DND-41 (cell line): Measurements from ENCODE around the gene PNCK.
"Not testable (repeated sequence)": the region's sequence is repeated elsewhere in the genome, so short reads cannot be mapped to it uniquely, and the experiment has no call there.

Experiments
- ATAC-seq: fragments of 200-7000 bp; cut with Tn5 transposase; 3 replicates; pipeline ENCODE4 v1.9.1; 2021; ENCODE audit warnings: low read depth; ENCODE audit not compliant: insufficient read depth
- DNase-seq: peaks from one replicate; pipeline ENCODE4 v3.0.0-alpha.2; 2020
- H2AFZ ChIP-seq: 2 replicates; pipeline ENCODE4 v1.6.0; 2012; ENCODE audit warnings: low read depth, low read length
- H3K27ac ChIP-seq: 2 replicates; pipeline ENCODE4 v1.5.1; 2012; ENCODE audit warnings: low read length, inconsistent platforms
- H3K27me3 ChIP-seq: fragments of 200-600 bp; sonication (generic); 2 replicates; pipeline ENCODE4 v1.6.0; 2012; ENCODE audit warnings: low read length, mild to moderate bottlenecking, inconsistent platforms; ENCODE audit not compliant: insufficient read depth, poor library complexity
- H3K36me3 ChIP-seq: 2 replicates; pipeline ENCODE4 v1.5.1; 2012; ENCODE audit warnings: low read length, inconsistent platforms; ENCODE audit not compliant: insufficient read depth
- H3K4me1 ChIP-seq: 2 replicates; pipeline ENCODE4 v1.5.1; 2012; ENCODE audit warnings: mild to moderate bottlenecking, low read length; ENCODE audit not compliant: insufficient read depth
- H3K4me2 ChIP-seq: 2 replicates; pipeline ENCODE4 v1.6.0; 2012; ENCODE audit warnings: mild to moderate bottlenecking, moderate library complexity, low read length, inconsistent platforms; ENCODE audit not compliant: insufficient read depth
- H3K4me3 ChIP-seq, 2 experiments: fragments of 200-600 bp in 1 of 2; shearing (Covaris generic) in 1 of 2; 2 replicates each; pipeline ENCODE4 v1.5.1; 2012 to 2016; ENCODE audit warnings: inconsistent platforms in 2 of 2, low read length in 2 of 2, mild to moderate bottlenecking in 2 of 2, low read depth in 1 of 2, moderate library complexity in 1 of 2
- H3K79me2 ChIP-seq: 2 replicates; pipeline ENCODE4 v1.6.0; 2012; ENCODE audit warnings: low read length, inconsistent platforms; ENCODE audit not compliant: insufficient read depth
- H3K9ac ChIP-seq: 2 replicates; pipeline ENCODE4 v1.6.0; 2012; ENCODE audit warnings: low read depth, mild to moderate bottlenecking, inconsistent platforms, low read length, moderate library complexity
- H3K9me3 ChIP-seq: 2 replicates; pipeline ENCODE4 v1.5.1; 2012; ENCODE audit warnings: low read length, moderate library complexity, mild to moderate bottlenecking, inconsistent platforms; ENCODE audit not compliant: insufficient read depth, severe bottlenecking
- H4K20me1 ChIP-seq: 2 replicates; pipeline ENCODE4 v1.6.0; 2012; ENCODE audit warnings: low read length; ENCODE audit not compliant: insufficient read depth
- EZH2 ChIP-seq: IDR thresholded peaks from 3 replicates; pipeline ENCODE4 v1.6.1; 2012; ENCODE audit warnings: borderline replicate concordance, low read depth, mild to moderate bottlenecking, moderate library complexity, low read length, inconsistent platforms; ENCODE audit not compliant: severe bottlenecking
- TF ChIP-seq, protein P1 (sequence below): IDR thresholded peaks from 2 replicates; pipeline ENCODE4 v1.5.1; 2012; ENCODE audit warnings: borderline replicate concordance, low read length, moderate library complexity, mild to moderate bottlenecking; ENCODE audit not compliant: poor library complexity, severe bottlenecking; ENCODE audit errors: extremely low read depth

PNCK gene

DNA sequence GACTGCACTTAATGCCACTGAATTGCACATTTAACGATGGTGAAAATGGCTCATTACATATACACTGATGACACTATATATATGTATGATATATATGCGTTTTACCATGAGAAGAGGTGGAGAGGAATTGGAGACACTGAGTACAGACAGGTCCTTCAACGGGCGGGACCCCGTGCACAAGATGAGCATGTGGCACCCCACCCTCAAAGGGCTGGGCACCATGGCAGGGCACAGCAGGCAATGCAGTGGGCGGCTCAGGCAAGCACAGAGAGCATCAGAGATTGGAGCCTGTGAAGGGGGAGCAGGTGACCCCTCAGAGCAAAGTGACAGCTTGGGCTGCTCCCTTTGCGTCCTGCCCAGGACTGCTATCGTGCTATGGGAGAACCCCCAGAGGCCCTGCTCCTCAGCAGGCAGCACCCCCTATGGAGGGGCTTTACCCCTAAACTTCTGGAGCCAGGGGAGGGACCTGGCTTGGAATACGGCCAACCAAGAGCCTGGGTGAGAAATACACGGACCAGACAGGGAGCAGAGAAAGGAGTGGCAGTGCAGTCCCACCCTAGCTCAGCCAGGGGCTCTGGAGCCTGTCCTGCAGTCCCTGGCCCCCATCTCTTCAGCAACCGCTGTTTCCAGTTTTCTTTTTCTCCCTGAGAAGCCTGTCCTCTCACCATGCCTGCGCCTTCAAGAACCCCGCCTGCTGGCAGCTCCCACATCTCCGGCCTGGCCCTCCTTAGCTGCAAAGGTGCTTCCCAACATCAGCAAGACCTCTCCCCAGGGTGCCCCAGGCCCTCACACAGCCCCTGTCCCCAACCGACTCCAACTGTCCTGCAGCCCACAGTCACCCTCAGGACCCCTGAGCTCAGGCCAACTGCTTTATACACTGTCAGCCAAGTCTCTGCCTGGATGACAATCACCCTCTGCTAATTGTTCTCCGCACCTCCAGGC lies 24.6 kb upstream of the PNCK start:
- H4K20me1 ChIP-seq: no peaks in the 10 kb centered on the region
- H3K4me2 ChIP-seq: no peak overlapping the region
- H3K9me3 ChIP-seq: no peaks in the 10 kb centered on the region
- H3K27me3 ChIP-seq: no peaks in the 10 kb centered on the region
- H3K4me3 ChIP-seq: no peak overlapping the region
- peaks cover 35% of the 10 kb centered on the region for H3K36me3 ChIP-seq
- no peaks in the 10 kb centered on the region for H3K4me1 ChIP-seq
- no peak overlapping the region for H2AFZ ChIP-seq
- H3K27ac ChIP-seq: no peak overlapping the region
- no peak for TF ChIP-seq EZH2
- TF ChIP-seq, protein P1, sequence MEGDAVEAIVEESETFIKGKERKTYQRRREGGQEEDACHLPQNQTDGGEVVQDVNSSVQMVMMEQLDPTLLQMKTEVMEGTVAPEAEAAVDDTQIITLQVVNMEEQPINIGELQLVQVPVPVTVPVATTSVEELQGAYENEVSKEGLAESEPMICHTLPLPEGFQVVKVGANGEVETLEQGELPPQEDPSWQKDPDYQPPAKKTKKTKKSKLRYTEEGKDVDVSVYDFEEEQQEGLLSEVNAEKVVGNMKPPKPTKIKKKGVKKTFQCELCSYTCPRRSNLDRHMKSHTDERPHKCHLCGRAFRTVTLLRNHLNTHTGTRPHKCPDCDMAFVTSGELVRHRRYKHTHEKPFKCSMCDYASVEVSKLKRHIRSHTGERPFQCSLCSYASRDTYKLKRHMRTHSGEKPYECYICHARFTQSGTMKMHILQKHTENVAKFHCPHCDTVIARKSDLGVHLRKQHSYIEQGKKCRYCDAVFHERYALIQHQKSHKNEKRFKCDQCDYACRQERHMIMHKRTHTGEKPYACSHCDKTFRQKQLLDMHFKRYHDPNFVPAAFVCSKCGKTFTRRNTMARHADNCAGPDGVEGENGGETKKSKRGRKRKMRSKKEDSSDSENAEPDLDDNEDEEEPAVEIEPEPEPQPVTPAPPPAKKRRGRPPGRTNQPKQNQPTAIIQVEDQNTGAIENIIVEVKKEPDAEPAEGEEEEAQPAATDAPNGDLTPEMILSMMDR: no peak
- no peak for DNase-seq
- no peak overlapping the region for H3K9ac ChIP-seq
- no peaks in the 10 kb centered on the region for H3K79me2 ChIP-seq
- no peak for ATAC-seq

DNA sequence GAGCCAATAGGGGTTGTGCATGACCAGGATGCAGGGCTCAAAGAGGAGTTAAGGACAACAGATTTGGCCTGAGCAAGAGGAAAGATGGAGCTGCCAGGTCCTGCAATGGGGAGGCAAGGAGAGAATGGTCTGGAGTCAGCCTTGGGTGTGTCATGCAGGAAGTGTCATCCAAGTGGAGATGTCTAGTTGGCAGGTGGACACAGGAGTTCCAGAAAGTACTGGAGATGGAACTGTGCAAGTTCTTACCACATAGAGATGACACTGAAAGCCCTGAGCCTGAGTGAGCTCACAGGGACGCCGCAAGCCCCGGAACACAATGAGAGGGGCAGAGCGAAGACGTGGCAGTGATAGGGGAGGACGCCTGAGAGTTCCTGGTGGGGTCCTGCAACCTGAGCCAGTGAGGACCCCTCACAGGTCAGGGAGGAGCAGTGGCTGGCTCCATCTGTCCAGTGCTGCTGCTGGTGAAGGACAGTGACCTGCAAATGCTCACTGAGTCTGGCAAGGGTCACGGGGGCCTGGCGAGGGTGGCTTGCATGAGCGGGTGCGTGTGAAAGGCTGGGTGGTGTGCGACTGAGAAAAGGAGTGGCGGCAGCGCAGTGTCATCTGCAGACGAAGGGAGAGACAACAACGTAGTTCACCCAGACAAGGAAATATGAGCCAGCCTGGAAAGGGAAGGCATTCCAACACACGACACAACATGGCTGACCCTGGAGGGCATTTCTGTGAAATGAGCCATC lies 23.5 kb upstream of the PNCK start:
- H3K4me2 ChIP-seq, DNase-seq, H3K4me1 ChIP-seq, H3K27me3 ChIP-seq, H2AFZ ChIP-seq, H3K9ac ChIP-seq, H3K4me3 ChIP-seq, ATAC-seq, H3K9me3 ChIP-seq, H3K79me2 ChIP-seq, H4K20me1 ChIP-seq, H3K27ac ChIP-seq: not testable (repeated sequence)
- H3K36me3 ChIP-seq: peaks cover 25% of the 10 kb centered on the region

DNA sequence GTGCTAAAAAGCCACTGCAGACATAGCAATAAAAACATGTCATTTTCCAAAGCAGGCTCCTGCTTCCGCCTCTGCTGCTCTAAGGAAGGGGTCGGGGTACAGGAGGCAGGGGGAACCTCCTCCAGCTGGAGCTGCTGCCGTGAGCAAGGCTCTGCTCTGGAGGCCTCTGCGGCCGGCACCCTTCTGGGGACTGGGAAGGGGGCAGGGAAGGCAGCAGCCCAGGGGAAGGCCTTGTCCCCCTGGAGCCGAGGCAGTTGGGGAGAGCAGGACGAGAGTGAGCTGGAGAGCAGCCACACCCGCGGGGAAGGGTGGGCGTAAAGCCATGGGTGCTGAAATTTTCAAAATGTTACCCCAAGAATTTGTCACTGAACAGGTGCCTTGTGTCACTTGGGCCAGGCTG lies 22.9 kb upstream of the PNCK start:
- not testable (repeated sequence) for H3K9me3 ChIP-seq, H3K9ac ChIP-seq, DNase-seq, H3K4me2 ChIP-seq, H3K79me2 ChIP-seq, H3K4me3 ChIP-seq, ATAC-seq, H3K27me3 ChIP-seq, H3K4me1 ChIP-seq, H2AFZ ChIP-seq, H4K20me1 ChIP-seq, H3K27ac ChIP-seq
- H3K36me3 ChIP-seq: peaks cover 22% of the 10 kb centered on the region

DNA sequence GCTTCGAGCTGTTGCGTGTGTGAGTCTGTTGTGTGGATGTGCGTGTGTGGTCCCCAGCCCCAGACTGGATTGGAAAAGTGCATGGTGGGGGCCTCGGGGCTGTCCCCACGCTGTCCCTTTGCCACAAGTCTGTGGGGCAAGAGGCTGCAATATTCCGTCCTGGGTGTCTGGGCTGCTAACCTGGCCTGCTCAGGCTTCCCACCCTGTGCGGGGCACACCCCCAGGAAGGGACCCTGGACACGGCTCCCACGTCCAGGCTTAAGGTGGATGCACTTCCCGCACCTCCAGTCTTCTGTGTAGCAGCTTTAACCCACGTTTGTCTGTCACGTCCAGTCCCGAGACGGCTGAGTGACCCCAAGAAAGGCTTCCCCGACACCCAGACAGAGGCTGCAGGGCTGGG lies 22.5 kb upstream of the PNCK start:
- Histone ChIP-seq H4K20me1 (no peaks in the 10 kb centered on the region), H3K9me3 (no peaks in the 10 kb centered on the region), H3K27me3 (no peaks in the 10 kb centered on the region), H3K36me3 (peaks cover 17% of the 10 kb centered on the region), H3K4me3 (no peak overlapping the region), H3K4me2 (no peak overlapping the region), H2AFZ (no peak overlapping the region), H3K79me2 (no peaks in the 10 kb centered on the region), H3K9ac (no peak overlapping the region), H3K27ac (no peak overlapping the region), H3K4me1 (no peaks in the 10 kb centered on the region)
- no peak for TF ChIP-seq EZH2
- TF ChIP-seq, protein P1: no peak
- no peak for DNase-seq
- ATAC-seq: no peak
